Mammary epithelial cell (primary cell): ENCODE results near the gene NPAS3.

ENCODE experiments used
- CTCF ChIP-seq, 2 donors: IDR thresholded peaks in 1 of 2; conservative IDR thresholded peaks in 1 of 2; 2 replicates each; pipeline ENCODE4 v1.5.1; 2011 to 2012; ENCODE audit warnings: inconsistent platforms in 2 of 2, low read length in 2 of 2, mild to moderate bottlenecking in 2 of 2, control low read depth in 1 of 2, low read depth in 1 of 2; ENCODE audit not compliant: insufficient read depth in 1 of 2; ENCODE audit errors: extremely low read depth in 1 of 2
- EZH2 ChIP-seq: IDR thresholded peaks from 2 replicates; pipeline ENCODE4 v1.6.1; 2012; ENCODE audit warnings: low read length, inconsistent platforms, borderline replicate concordance

- no peak for TF ChIP-seq CTCF (conservative IDR thresholded peaks at IDR 0.05 in 1 of 2, IDR thresholded peaks at IDR 0.05 in 1 of 2; ENCODE audit: extremely low read depth in 1 of 2, insufficient read depth in 1 of 2, low read depth in 1 of 2, low read length in 2 of 2)
- no peak for TF ChIP-seq EZH2
Observed at GRCh38 chr14:33777681-33778080, 839.0 kb downstream of the NPAS3 start.
